Neural cell (in vitro differentiated cells): ENCODE data around the gene NBEA.

Experiments used
- EP300 ChIP-seq: fragments of 450-650 bp; conservative IDR thresholded peaks from 2 replicates; pipeline ENCODE4 v1.6.1; 2014; ENCODE audit warnings: antibody characterized with exemption, mild to moderate bottlenecking, moderate library complexity; ENCODE audit not compliant: poor library complexity, severe bottlenecking
- EZH2 ChIP-seq: fragments of 200-600, 300-800 bp; shearing (Covaris generic), sonication (generic); IDR thresholded peaks from 2 replicates; pipeline ENCODE4 v1.6.1; 2014; ENCODE audit warnings: antibody characterized with exemption, low read length, borderline replicate concordance, mild to moderate bottlenecking; ENCODE audit not compliant: insufficient read depth, poor library complexity, severe bottlenecking
- MXI1 ChIP-seq: fragments of 450-650 bp; conservative IDR thresholded peaks from 2 replicates; pipeline ENCODE4 v1.6.1; 2014; ENCODE audit warnings: antibody characterized with exemption, mild to moderate bottlenecking; ENCODE audit not compliant: poor library complexity, severe bottlenecking
- POLR2AphosphoS5 ChIP-seq: IDR thresholded peaks from 2 replicates; pipeline ENCODE4 v1.6.1; 2012
- RAD21 ChIP-seq: fragments of 450-650 bp; conservative IDR thresholded peaks from 2 replicates; pipeline ENCODE4 v1.6.1; 2014; ENCODE audit warnings: antibody characterized with exemption, mild to moderate bottlenecking, moderate library complexity
- SMC3 ChIP-seq: fragments of 450-650 bp; conservative IDR thresholded peaks from 2 replicates; pipeline ENCODE4 v1.6.1; 2014; ENCODE audit warnings: antibody characterized with exemption, mild to moderate bottlenecking, moderate library complexity; ENCODE audit not compliant: poor library complexity
- TAF1 ChIP-seq: IDR thresholded peaks from 2 replicates; pipeline ENCODE4 v1.6.1; 2012; ENCODE audit warnings: low read depth
- TF ChIP-seq, protein P1 (sequence below): fragments of 450-650 bp; IDR thresholded peaks from 2 replicates; pipeline ENCODE4 v1.5.1; 2014; ENCODE audit warnings: antibody characterized with exemption, mild to moderate bottlenecking, moderate library complexity; ENCODE audit not compliant: poor library complexity, severe bottlenecking

DNA sequence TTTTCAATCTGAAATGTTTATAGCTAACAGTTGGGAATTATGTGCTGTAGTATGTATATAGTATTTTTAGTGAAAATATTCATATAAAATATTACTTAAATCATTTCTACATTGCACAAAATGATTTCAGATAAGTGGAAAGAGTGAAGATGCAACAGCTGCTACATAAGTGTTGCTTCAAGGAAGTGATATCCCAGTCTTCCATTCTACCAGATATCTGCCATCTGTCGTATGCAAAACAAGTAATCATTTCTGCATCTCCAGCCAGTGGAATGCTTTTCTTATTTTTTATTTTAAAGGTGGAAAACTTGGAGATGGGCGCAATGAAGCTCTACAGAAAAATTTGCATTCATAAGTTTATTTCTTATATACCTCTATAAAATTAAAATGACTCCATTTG, 687.0 kb downstream of the NBEA start:
- no peak for TF ChIP-seq POLR2AphosphoS5
- TF ChIP-seq, protein P1, sequence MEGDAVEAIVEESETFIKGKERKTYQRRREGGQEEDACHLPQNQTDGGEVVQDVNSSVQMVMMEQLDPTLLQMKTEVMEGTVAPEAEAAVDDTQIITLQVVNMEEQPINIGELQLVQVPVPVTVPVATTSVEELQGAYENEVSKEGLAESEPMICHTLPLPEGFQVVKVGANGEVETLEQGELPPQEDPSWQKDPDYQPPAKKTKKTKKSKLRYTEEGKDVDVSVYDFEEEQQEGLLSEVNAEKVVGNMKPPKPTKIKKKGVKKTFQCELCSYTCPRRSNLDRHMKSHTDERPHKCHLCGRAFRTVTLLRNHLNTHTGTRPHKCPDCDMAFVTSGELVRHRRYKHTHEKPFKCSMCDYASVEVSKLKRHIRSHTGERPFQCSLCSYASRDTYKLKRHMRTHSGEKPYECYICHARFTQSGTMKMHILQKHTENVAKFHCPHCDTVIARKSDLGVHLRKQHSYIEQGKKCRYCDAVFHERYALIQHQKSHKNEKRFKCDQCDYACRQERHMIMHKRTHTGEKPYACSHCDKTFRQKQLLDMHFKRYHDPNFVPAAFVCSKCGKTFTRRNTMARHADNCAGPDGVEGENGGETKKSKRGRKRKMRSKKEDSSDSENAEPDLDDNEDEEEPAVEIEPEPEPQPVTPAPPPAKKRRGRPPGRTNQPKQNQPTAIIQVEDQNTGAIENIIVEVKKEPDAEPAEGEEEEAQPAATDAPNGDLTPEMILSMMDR, result no peak
- TF ChIP-seq EZH2, result no peak
- no peak for TF ChIP-seq RAD21
- TF ChIP-seq EP300, result no peak
- no peak for TF ChIP-seq TAF1
- no peak for TF ChIP-seq SMC3
- no peak for TF ChIP-seq MXI1
